NCI-H510A (cell line): ENCODE results near the gene MED27.
"Not testable (repeated sequence)": the region's sequence is repeated elsewhere in the genome, so short reads cannot be mapped to it uniquely, and the experiment has no call there.

Experiments
- DNase-seq: peaks from one replicate; lab custom pipeline; 2025; lab: John Stamatoyannopoulos, UW

Gene MED27

GRCh38 chr9:131923132-131923671, 156.5 kb downstream of the MED27 start:
- no peak for DNase-seq

DNA sequence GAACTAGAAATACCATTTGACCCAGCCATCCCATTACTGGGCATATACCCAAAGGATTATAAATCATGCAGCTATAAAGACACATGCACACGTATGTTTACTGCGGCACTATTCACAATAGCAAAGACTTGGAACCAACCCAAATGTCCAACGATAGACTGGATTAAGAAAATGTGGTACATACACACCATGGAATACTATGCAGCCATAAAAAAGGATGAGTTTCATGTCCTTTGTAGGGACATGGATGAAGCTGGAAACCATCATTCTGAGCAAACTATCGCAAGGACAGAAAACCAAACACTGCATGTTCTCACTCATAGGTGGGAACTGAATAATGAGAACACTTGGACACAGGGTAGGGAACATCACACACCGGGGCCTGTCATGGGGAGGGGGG, 158.0 kb downstream of the MED27 start:
- not testable (repeated sequence) for DNase-seq

GRCh38 chr9:131919216-131919615, 160.5 kb downstream of the MED27 start:
- DNase-seq: no peak

DNA sequence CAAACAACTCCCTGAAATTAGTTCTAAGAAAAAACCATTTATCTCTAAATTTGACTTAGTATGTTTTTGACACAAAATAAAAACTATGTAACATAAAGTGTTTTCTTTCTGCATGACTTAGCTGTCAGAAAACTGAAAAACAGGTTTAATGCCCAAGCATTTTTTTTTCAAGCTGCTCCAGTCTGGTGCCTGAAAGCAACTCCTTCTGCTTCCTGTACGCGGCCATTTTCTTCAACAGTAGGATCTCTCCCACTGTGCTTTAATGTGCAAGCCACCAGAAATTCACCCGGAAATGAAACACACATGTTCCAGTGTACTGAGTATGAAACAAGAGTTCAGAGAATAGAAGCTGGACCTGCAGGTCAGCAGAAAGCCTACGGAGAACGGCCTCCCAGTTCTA, 161.2 kb downstream of the MED27 start:
- no peak for DNase-seq

DNA sequence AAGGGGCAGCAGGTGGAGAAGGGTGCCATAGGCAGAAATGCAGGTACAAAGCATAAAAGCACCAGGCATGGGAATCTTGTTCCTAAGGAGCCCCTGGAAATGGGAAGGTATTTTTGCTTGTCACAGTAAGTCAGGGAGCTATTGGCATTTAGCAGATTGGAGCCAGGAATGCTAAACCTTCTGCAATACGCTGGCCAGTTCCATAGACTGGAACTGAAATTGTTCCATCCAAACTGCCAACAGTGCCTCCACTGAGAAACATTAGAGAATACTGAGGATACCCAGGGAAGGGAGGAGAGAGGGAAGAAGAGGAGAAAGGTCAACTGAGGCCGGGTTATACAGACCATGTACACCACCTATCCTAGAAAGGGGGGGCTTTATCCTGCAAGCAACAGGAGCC, 162.7 kb downstream of the MED27 start:
- no peak for DNase-seq

GRCh38 chr9:131915181-131915580, 164.5 kb downstream of the MED27 start:
- no peak for DNase-seq

GRCh38 chr9:131912671-131913070, 167.0 kb downstream of the MED27 start:
- DNase-seq: no peak

- DNase-seq: no peak
These were observed 167.6 kb downstream of the MED27 start for GRCh38 chr9:131912069-131912468.

GRCh38 chr9:131910572-131910971, 169.1 kb downstream of the MED27 start:
- DNase-seq: no peak

- no peak for DNase-seq
These were observed 174.5 kb downstream of the MED27 start for GRCh38 chr9:131905144-131905543.

GRCh38 chr9:131899296-131900228, 180.1 kb downstream of the MED27 start:
- peak; percentile 12 for DNase-seq

- no peak for DNase-seq
These were observed 186.7 kb downstream of the MED27 start for GRCh38 chr9:131892902-131893500.

DNA sequence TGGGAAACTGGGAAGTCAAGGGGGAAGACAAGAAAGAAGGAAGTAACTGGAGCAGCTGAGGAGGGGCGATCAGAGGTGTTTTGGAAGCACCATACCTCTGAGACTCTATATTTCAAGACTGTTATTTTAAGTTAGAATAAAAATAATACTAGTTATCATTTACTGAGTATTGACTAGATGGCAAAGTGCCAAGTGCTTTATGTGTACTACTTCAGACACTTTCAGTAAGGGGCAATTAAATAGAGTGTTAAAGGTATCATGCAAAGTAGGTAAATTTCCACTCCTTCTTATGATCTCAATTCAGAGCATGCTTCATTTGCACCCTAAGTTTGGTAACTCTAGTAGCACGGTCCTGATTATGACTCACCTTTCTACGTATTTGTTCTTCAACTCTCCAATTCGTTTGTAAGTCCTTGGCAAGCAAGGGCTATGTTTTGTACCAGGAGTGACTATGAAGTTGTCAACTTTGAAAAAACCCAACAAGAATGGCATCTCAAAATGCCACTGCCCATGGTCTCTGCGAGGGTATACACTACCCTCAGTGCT, 187.4 kb downstream of the MED27 start:
- DNase-seq: no peak

- DNase-seq: no peak
These were observed 188.1 kb downstream of the MED27 start for GRCh38 chr9:131891598-131891997.

DNA sequence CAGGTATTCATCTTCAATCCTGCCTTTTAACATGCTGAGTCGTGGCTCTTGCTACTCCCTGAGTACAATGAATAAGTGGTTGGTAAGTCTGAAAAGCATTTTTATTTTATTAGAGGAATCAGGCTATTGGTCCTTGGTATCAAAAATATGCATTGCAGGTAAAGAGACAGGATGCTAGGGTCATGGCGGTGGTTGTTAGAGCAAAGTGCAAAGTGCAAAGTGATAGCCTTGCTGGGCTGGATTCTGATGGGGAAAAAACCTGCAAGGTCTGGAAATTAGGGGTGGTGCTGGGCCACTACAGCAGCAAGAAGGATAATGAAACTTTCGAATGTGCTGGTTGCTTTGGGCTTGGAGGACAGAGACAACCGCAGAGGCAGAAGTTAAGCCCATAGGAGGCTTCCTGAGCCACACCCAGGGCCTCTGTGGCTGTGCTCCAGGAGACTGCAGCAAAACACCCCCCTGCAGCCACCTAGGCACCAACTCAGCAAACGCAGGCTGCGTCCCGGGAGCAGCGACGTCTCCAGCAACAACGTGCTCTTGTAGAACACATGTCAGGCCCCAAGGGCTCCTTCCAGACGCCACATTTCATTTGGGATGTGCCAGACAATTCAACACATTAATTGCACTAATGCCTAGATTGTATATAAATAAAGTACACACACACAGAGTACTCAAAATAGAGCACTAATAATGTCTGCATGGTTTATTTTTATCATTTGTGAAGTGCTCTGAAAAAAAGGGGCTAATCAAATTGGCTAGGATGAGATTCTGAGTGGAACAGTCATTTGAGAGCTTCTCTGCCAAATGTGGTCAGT, 190.0 kb downstream of the MED27 start:
- DNase-seq: no peak

GRCh38 chr9:131888923-131889322, 190.7 kb downstream of the MED27 start:
- no peak for DNase-seq

- no peak for DNase-seq
These were observed 192.0 kb downstream of the MED27 start for GRCh38 chr9:131887680-131888079.

- DNase-seq: no peak
These were observed 192.8 kb downstream of the MED27 start for GRCh38 chr9:131886826-131887225.

DNA sequence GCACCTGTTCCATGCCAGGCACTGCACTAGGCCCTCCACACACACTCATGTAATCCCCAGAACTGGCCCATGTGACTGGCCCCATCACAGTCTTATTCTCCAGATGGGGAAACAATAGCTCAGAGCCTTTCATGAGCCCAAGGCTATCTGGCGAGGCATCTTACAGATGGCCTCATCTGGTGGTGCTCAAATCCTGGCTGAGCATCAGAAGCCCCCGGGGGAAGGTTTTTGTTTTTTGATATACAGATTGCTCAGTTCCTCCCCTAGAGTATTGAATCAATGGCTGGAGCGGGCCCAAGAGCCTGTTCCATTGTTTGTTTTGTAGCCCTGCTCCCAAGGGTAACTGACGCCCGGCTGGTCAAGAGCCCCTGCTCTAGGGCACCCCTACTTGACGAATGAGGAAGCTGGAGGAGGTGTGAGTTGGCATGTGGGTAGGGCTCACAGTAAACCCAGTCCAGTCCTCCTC, 194.5 kb downstream of the MED27 start:
- peak; percentile 45 for DNase-seq

DNA sequence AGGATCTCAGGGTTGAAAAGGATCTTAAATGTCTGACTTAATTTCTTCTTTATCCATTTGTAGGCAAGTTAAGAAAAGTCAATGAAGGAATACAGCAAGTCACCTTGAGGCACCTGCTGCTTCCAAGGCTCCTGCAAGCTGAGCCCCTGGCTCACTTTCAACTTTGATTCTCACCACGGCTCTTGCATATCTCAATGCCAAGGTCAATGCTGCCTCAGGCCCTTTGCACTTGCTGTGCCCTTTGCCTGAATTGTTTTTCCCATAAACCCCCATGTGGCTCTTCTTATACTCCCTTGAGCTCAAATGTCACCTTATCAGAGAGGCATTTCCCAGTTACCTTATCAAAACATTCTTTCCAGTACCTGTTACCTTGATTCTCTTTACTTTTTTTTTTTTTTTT, 195.4 kb downstream of the MED27 start:
- no peak for DNase-seq

- DNase-seq: no peak
These were observed 198.7 kb downstream of the MED27 start for GRCh38 chr9:131880833-131881583.
